ENCODE results near the gene KCNN1.
"Not testable (repeated sequence)": the region's sequence is repeated elsewhere in the genome, so short reads cannot be mapped to it uniquely, and the experiment has no call there.

KCNN1 gene

GRCh38 chr19:18000915-18001776 is 34.2 kb downstream of the KCNN1 start:
- Histone ChIP-seq H3K27ac (peak overlapping the region; percentile 77), H3K36me3 (peaks cover 35% of the 10 kb centered on the region), H3K27me3 (ENCODE audit: insufficient read depth, low read depth, severe bottlenecking) (no peaks in the 10 kb centered on the region), H3K4me3 (ENCODE audit: low read depth, low read length) (peak overlapping the region; percentile 46), H3K9me3 (ENCODE audit: severe bottlenecking) (no peaks in the 10 kb centered on the region)
- peak; percentile 76 for DNase-seq
- TF ChIP-seq CTCF (IDR thresholded peaks at IDR 0.05; ENCODE audit: low read depth, low read length), result no peak

GRCh38 chr19:18001777-18002345 is 35.0 kb downstream of the KCNN1 start:
- Histone ChIP-seq H3K4me3 (ENCODE audit: low read depth, low read length) (peak overlapping the region; percentile 46), H3K9me3 (ENCODE audit: severe bottlenecking) (peaks cover 5% of the 10 kb centered on the region), H3K27me3 (ENCODE audit: insufficient read depth, low read depth, severe bottlenecking) (no peaks in the 10 kb centered on the region), H3K36me3 (peaks cover 28% of the 10 kb centered on the region), H3K27ac (peak overlapping the region; percentile 77)
- no peak for DNase-seq
- TF ChIP-seq CTCF (IDR thresholded peaks at IDR 0.05; ENCODE audit: low read depth, low read length), result no peak

GRCh38 chr19:18002347-18002850 is 35.5 kb downstream of the KCNN1 start:
- Histone ChIP-seq H3K27me3 (ENCODE audit: insufficient read depth, low read depth, severe bottlenecking) (no peaks in the 10 kb centered on the region), H3K9me3 (ENCODE audit: severe bottlenecking) (peaks cover 6% of the 10 kb centered on the region), H3K36me3 (peaks cover 22% of the 10 kb centered on the region), H3K4me3 (ENCODE audit: low read depth, low read length) (no peak overlapping the region), H3K27ac (no peak overlapping the region)
- no peak for TF ChIP-seq CTCF (IDR thresholded peaks at IDR 0.05; ENCODE audit: low read depth, low read length)
- DNase-seq, result no peak

- not testable (repeated sequence) for DNase-seq; H3K27me3 ChIP-seq (ENCODE audit: insufficient read depth, low read depth, severe bottlenecking); H3K9me3 ChIP-seq (ENCODE audit: severe bottlenecking); H3K4me3 ChIP-seq (ENCODE audit: low read depth, low read length); H3K27ac ChIP-seq
- H3K36me3 ChIP-seq, result peaks cover 25% of the 10 kb centered on the region
These were observed 38.8 kb downstream of the KCNN1 start for GRCh38 chr19:18005750-18006149.

- Histone ChIP-seq H3K9me3 (ENCODE audit: severe bottlenecking) (peaks cover 6% of the 10 kb centered on the region), H3K27ac (peak overlapping the region; percentile 17; the same call in 1 of the 2 replicates), H3K27me3 (ENCODE audit: insufficient read depth, low read depth, severe bottlenecking) (no peaks in the 10 kb centered on the region), H3K4me3 (ENCODE audit: low read depth, low read length) (peak overlapping the region; percentile 43), H3K36me3 (peaks cover 37% of the 10 kb centered on the region)
- DNase-seq, result peak; percentile 79
- TF ChIP-seq CTCF (IDR thresholded peaks at IDR 0.05; ENCODE audit: low read depth, low read length), result peak; percentile 97
These were observed 40.4 kb downstream of the KCNN1 start for GRCh38 chr19:18007044-18007916.

Data from WERI-Rb-1 (cell line).